HepG2 (cell line): Measurements from ENCODE around the gene ACSBG1. TPM values are rescaled to one million over a fixed set of nuclear protein-coding genes. Genes with fewer than 3 reads are reported as not detected.

Experiments
- ATF1 ChIP-seq: IDR thresholded peaks from 2 replicates; pipeline ENCODE4 v1.6.1; 2016; ENCODE audit warnings: mild to moderate bottlenecking, control low read depth
- ATF3 ChIP-seq: sonication (generic); formaldehyde crosslinking; IDR thresholded peaks from 2 replicates; pipeline ENCODE4 v1.4.0; 2020; ENCODE audit warnings: missing genetic modification reagents
- E2F2 ChIP-seq: sonication (generic); formaldehyde crosslinking; IDR thresholded peaks from 2 replicates; pipeline ENCODE4 v1.4.0; 2020; ENCODE audit warnings: missing genetic modification reagents, borderline replicate concordance
- GLI4 ChIP-seq: sonication (generic); formaldehyde crosslinking; IDR thresholded peaks from 2 replicates; pipeline ENCODE4 v1.5.1; 2020; ENCODE audit warnings: missing genetic modification reagents, mild to moderate bottlenecking, moderate library complexity, borderline replicate concordance
- HDAC1 ChIP-seq: sonication (generic); formaldehyde crosslinking; IDR thresholded peaks from 2 replicates; pipeline ENCODE4 v1.5.1; 2020; ENCODE audit warnings: mild to moderate bottlenecking, missing genetic modification reagents
- HMG20B ChIP-seq: conservative IDR thresholded peaks from 2 replicates; pipeline ENCODE4 v1.6.1; 2016; ENCODE audit warnings: missing genetic modification reagents, missing compliant biosample characterization
- JDP2 ChIP-seq: sonication (generic); formaldehyde crosslinking; IDR thresholded peaks from 2 replicates; pipeline ENCODE4 v1.8.1; 2022; ENCODE audit warnings: missing genetic modification reagents, borderline replicate concordance
- KDM5B ChIP-seq: sonication (generic); formaldehyde crosslinking; IDR thresholded peaks from 2 replicates; pipeline ENCODE4 v1.4.0; 2020; ENCODE audit warnings: missing genetic modification reagents, mild to moderate bottlenecking, borderline replicate concordance
- MAFK ChIP-seq, 2 experiments: IDR thresholded peaks in 1 of 2; conservative IDR thresholded peaks in 1 of 2; 2 replicates each; pipeline ENCODE4 v1.6.1; 2011; ENCODE audit warnings: improper control_type of control experiment in 2 of 2, low read length in 2 of 2
- MTF1 ChIP-seq: sonication (generic); formaldehyde crosslinking; IDR thresholded peaks from 2 replicates; pipeline ENCODE4 v1.5.0; 2020; ENCODE audit warnings: missing genetic modification reagents
- POLR2AphosphoS5 ChIP-seq: IDR thresholded peaks from 2 replicates; pipeline ENCODE4 v1.6.1; 2012; ENCODE audit warnings: low read depth, low read length
- SAFB2 ChIP-seq: sonication (generic); formaldehyde crosslinking; IDR thresholded peaks from 2 replicates; pipeline ENCODE4 v1.5.1; 2020; ENCODE audit warnings: missing genetic modification reagents, low read depth, mild to moderate bottlenecking, borderline replicate concordance
- SATB2 ChIP-seq: sonication (generic); formaldehyde crosslinking; IDR thresholded peaks from 2 replicates; pipeline ENCODE4 v1.5.0; 2020; ENCODE audit warnings: missing genetic modification reagents
- SP5 ChIP-seq: IDR thresholded peaks from 2 replicates; pipeline ENCODE4 v1.6.1; 2016; ENCODE audit warnings: low read depth, borderline replicate concordance
- TGIF2 ChIP-seq: IDR thresholded peaks from 2 replicates; pipeline ENCODE4 v1.6.1; 2016; ENCODE audit warnings: control low read depth, missing compliant biosample characterization
- ZBTB14 ChIP-seq: sonication (generic); formaldehyde crosslinking; IDR thresholded peaks from 2 replicates; pipeline ENCODE4 v1.4.0; 2020; ENCODE audit warnings: missing genetic modification reagents
- ZBTB25 ChIP-seq: IDR thresholded peaks from 2 replicates; pipeline ENCODE4 v1.6.1; 2018; ENCODE audit warnings: missing genetic modification reagents
- ZFY ChIP-seq: sonication (generic); formaldehyde crosslinking; IDR thresholded peaks from 2 replicates; pipeline ENCODE4 v1.4.0; 2020; ENCODE audit warnings: missing genetic modification reagents
- ZNF256 ChIP-seq: sonication (generic); formaldehyde crosslinking; conservative IDR thresholded peaks from 2 replicates; pipeline ENCODE4 v1.4.0; 2020; ENCODE audit warnings: missing genetic modification reagents
- ZNF263 ChIP-seq: sonication (generic); formaldehyde crosslinking; IDR thresholded peaks from 2 replicates; pipeline ENCODE4 v1.4.0; 2020; ENCODE audit warnings: missing genetic modification reagents
- ZNF3 ChIP-seq: IDR thresholded peaks from 2 replicates; pipeline ENCODE4 v1.7.0; 2017; ENCODE audit warnings: inconsistent platforms
- ZNF350 ChIP-seq: sonication (generic); formaldehyde crosslinking; IDR thresholded peaks from 2 replicates; pipeline ENCODE4 v1.4.0; 2020; ENCODE audit warnings: mild to moderate bottlenecking, low read depth, missing genetic modification reagents, borderline replicate concordance
- ZNF616 ChIP-seq: sonication (generic); formaldehyde crosslinking; IDR thresholded peaks from 2 replicates; pipeline ENCODE4 v1.5.0; 2020; ENCODE audit warnings: low read depth, mild to moderate bottlenecking, missing genetic modification reagents
- polyA plus RNA-seq, 8 experiments: library from polyadenylated mRNA; depleted of rRNA in 3 of 8; stranded (reverse) in 7 of 8; unstranded in 1 of 8; fragments of >200 nt; fragmentation: Illumina TruSeq in 4 of 8; extraction: Trizol in 4 of 8; gene quantifications; 2 replicates each; pipeline versions ENCODE4 v1.2.1 to v1.2.3, GENCODE V29; 2011 to 2016; ENCODE audit warnings: low read depth in 4 of 8, missing spikeins in 1 of 8, mixed read lengths in 1 of 8; ENCODE audit not compliant: insufficient read depth in 1 of 8
- total RNA-seq, 5 experiments: library from RNA; depleted of rRNA; stranded (reverse); fragments of >200 nt; fragmentation: Illumina TruSeq; extraction: Trizol; gene quantifications; 2 replicates each; pipeline ENCODE4 v1.2.3, GENCODE V29; 2016; ENCODE audit warnings: low read depth in 1 of 5
- TF ChIP-seq, protein P1 (sequence below): fragments of 450-650 bp; IDR thresholded peaks from 2 replicates; pipeline ENCODE4 v1.6.1; 2016

Gene ACSBG1
- total and polyA plus RNA-seq, 2 of the 13 experiments (the other 11 are each of a cell fraction or from before 2014, with no cell fraction given), result 0.35 to 0.81 TPM

DNA sequence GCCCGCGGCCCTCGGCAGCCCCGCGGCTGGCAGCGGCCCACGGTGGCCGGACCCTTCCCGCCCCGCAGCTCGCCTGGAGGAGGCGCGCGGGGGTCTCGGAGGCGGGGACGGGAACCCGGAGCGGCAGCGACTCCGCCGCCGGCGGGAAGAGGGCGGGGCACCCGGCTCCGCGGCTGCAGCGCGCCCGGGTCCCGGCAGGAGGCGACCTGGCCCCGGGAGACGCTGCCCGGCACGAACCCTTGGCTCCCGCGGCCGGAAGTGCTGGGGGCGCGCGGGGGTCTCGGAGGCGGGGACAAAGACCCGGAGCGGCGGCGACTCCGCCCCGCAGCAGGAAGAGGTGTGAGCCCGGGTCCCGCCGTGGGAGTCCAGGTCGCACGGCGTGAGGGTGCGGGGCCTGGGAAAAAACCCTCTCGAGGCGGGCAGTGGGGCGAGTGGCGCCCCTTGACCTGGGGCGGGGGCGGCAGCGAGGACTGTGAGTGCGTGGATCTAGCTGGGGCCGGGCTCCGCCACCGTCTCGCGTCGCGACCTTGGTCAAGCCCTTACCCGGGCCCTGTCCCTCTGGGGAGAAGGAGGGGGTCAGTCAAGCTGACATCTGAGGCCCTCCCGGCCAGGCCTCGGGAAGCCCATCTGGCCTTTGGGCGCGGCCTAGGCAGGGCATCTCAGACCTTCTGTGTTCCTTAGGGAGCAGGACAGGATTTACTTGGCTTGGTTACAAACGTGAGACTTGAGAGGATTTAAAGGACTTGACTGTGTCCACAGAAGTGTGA is 102.9 kb downstream of the ACSBG1 start, which contains the start of gene CIB2 (continued):
- TF ChIP-seq ZBTB25 (CRISPR knock-in tag), result no peak; the same call in 1 of the 2 replicates
- TF ChIP-seq SATB2 (CRISPR knock-in tag), result no peak
- no peak for TF ChIP-seq JDP2 (CRISPR knock-in tag)
- TF ChIP-seq GLI4 (CRISPR knock-in tag), result peak; percentile 82; the same call in 1 of the 2 replicates
- TF ChIP-seq, protein P1, sequence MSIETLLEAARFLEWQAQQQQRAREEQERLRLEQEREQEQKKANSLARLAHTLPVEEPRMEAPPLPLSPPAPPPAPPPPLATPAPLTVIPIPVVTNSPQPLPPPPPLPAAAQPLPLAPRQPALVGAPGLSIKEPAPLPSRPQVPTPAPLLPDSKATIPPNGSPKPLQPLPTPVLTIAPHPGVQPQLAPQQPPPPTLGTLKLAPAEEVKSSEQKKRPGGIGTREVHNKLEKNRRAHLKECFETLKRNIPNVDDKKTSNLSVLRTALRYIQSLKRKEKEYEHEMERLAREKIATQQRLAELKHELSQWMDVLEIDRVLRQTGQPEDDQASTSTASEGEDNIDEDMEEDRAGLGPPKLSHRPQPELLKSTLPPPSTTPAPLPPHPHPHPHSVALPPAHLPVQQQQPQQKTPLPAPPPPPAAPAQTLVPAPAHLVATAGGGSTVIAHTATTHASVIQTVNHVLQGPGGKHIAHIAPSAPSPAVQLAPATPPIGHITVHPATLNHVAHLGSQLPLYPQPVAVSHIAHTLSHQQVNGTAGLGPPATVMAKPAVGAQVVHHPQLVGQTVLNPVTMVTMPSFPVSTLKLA, result no peak
- no peak for TF ChIP-seq HMG20B (CRISPR knock-in tag)
- TF ChIP-seq POLR2AphosphoS5, result peak; percentile 53; the same call in 1 of the 2 replicates
- peak; percentile 82; the same call in 1 of the 2 replicates for TF ChIP-seq KDM5B (CRISPR knock-in tag)
- peak; percentile 87 for TF ChIP-seq ZFY (CRISPR knock-in tag)
- 0 out of 2 replicates have a peak, but pooled peaks have one; percentile 35 for TF ChIP-seq ZNF263
- peak; percentile 57; the same call in 1 of the 2 replicates for TF ChIP-seq ZBTB14
- no peak for TF ChIP-seq ZNF3 (CRISPR knock-in tag)
- peak; percentile 48; the same call in 1 of the 2 replicates for TF ChIP-seq SAFB2 (CRISPR knock-in tag)
- peak; percentile 10; the same call in 1 of the 2 replicates for TF ChIP-seq ATF3
- TF ChIP-seq TGIF2 (CRISPR knock-in tag), result no peak
- TF ChIP-seq ATF1, result no peak
- no peak for TF ChIP-seq MAFK (conservative IDR thresholded peaks at IDR 0.05 in 1 of 2, IDR thresholded peaks at IDR 0.05 in 1 of 2; ENCODE audit: low read length in 2 of 2)
- 0 out of 2 replicates have a peak, but pooled peaks have one; percentile 55 for TF ChIP-seq E2F2 (CRISPR knock-in tag)
- TF ChIP-seq ZNF616, result 0 out of 2 replicates have a peak, but pooled peaks have one; percentile 75
- peak; percentile 29; the same call in 1 of the 2 replicates for TF ChIP-seq ZNF350 (CRISPR knock-in tag)
- no peak for TF ChIP-seq MTF1 (CRISPR knock-in tag)
- peak; percentile 59 for TF ChIP-seq SP5
- TF ChIP-seq ZNF256 (CRISPR knock-in tag), result 0 out of 2 replicates have a peak, but pooled peaks have one; percentile 52
- peak; percentile 79 for TF ChIP-seq HDAC1
